H9 (cell line): ENCODE results near the gene NDUFV1. TPM values are rescaled to one million over a fixed set of nuclear protein-coding genes. Genes with fewer than 3 reads are reported as not detected.

Source experiments
- DNase-seq: peaks from one replicate; pipeline ENCODE4 v3.0.0-alpha.2; 2017
- H2AFZ ChIP-seq: one replicate; pipeline ENCODE4 v1.6.1; 2013; ENCODE audit warnings: mild to moderate bottlenecking, low read length, control low read depth, moderate library complexity
- H2AK5ac ChIP-seq: 2 replicates; pipeline ENCODE4 v1.6.1; 2013; ENCODE audit warnings: low read length, control low read depth, mixed read lengths; ENCODE audit not compliant: insufficient read length
- H2BK120ac ChIP-seq: one replicate; pipeline ENCODE4 v1.6.1; 2013; ENCODE audit warnings: low read depth, mild to moderate bottlenecking, low read length, control low read depth, inconsistent platforms; ENCODE audit not compliant: poor library complexity, severe bottlenecking
- H2BK12ac ChIP-seq: 2 replicates; pipeline ENCODE4 v1.6.1; 2013; ENCODE audit warnings: low read length, control low read depth, mixed read lengths, low read depth; ENCODE audit not compliant: insufficient read length
- H2BK15ac ChIP-seq: 2 replicates; pipeline ENCODE4 v1.6.1; 2013; ENCODE audit warnings: low read depth, low read length, control low read depth
- H2BK20ac ChIP-seq: one replicate; pipeline ENCODE4 v1.6.1; 2013; ENCODE audit warnings: low read depth, mild to moderate bottlenecking, low read length, control low read depth, inconsistent platforms; ENCODE audit not compliant: poor library complexity, severe bottlenecking
- H2BK5ac ChIP-seq: 2 replicates; pipeline ENCODE4 v1.6.1; 2013; ENCODE audit warnings: low read length, control low read depth, mixed read lengths; ENCODE audit not compliant: insufficient read length
- H3K14ac ChIP-seq: 2 replicates; pipeline ENCODE4 v1.6.1; 2013; ENCODE audit warnings: low read length, control low read depth; ENCODE audit not compliant: insufficient read depth
- H3K18ac ChIP-seq: 2 replicates; pipeline ENCODE4 v1.6.1; 2013; ENCODE audit warnings: low read depth, mild to moderate bottlenecking, mixed read lengths, low read length, control low read depth; ENCODE audit not compliant: insufficient read length
- H3K23ac ChIP-seq: 2 replicates; pipeline ENCODE4 v1.6.1; 2013; ENCODE audit warnings: low read length, control low read depth, mixed read lengths, low read depth; ENCODE audit not compliant: insufficient read length
- H3K23me2 ChIP-seq: 2 replicates; pipeline ENCODE4 v1.6.1; 2013; ENCODE audit warnings: low read depth, mild to moderate bottlenecking, mixed read lengths, low read length, control low read depth; ENCODE audit not compliant: insufficient read length, poor library complexity, severe bottlenecking
- H3K27ac ChIP-seq: 2 replicates; pipeline ENCODE4 v1.5.1; 2013; ENCODE audit warnings: low read length, control low read depth, mixed read lengths, low read depth; ENCODE audit not compliant: insufficient read length
- H3K27me3 ChIP-seq: 2 replicates; pipeline ENCODE4 v1.6.1; 2013; ENCODE audit warnings: low read length, control low read depth, inconsistent platforms; ENCODE audit not compliant: insufficient read depth
- H3K4ac ChIP-seq: 2 replicates; pipeline ENCODE4 v1.6.1; 2013; ENCODE audit warnings: low read depth, mild to moderate bottlenecking, control low read depth, inconsistent platforms, low read length, moderate library complexity
- H3K4me1 ChIP-seq: 2 replicates; pipeline ENCODE4 v1.6.1; 2013; ENCODE audit warnings: low read length, control low read depth, inconsistent platforms; ENCODE audit not compliant: insufficient read depth
- H3K4me2 ChIP-seq: 2 replicates; pipeline ENCODE4 v1.6.1; 2013; ENCODE audit warnings: low read length, control low read depth, mixed read lengths; ENCODE audit not compliant: insufficient read length, insufficient read depth
- H3K56ac ChIP-seq: 2 replicates; pipeline ENCODE4 v1.6.1; 2013; ENCODE audit warnings: low read depth, mild to moderate bottlenecking, mixed read lengths, low read length, control low read depth; ENCODE audit not compliant: insufficient read length
- H3K79me1 ChIP-seq: 2 replicates; pipeline ENCODE4 v1.6.1; 2013; ENCODE audit warnings: low read depth, mild to moderate bottlenecking, moderate library complexity, low read length, control low read depth, inconsistent platforms; ENCODE audit not compliant: insufficient read depth, poor library complexity, severe bottlenecking
- H3K79me2 ChIP-seq: 2 replicates; pipeline ENCODE4 v1.6.1; 2013; ENCODE audit warnings: low read length, control low read depth, inconsistent platforms; ENCODE audit not compliant: insufficient read depth
- H3K9ac ChIP-seq: 2 replicates; pipeline ENCODE4 v1.6.1; 2013; ENCODE audit warnings: low read length, control low read depth, mixed read lengths; ENCODE audit not compliant: insufficient read length; ENCODE audit errors: extremely low read depth
- H3K9me3 ChIP-seq: one replicate; pipeline ENCODE4 v1.6.1; 2013; ENCODE audit warnings: low read depth, low read length, inconsistent platforms; ENCODE audit not compliant: control insufficient read depth
- H3T11ph ChIP-seq: one replicate; pipeline ENCODE4 v1.6.1; 2013; ENCODE audit warnings: mild to moderate bottlenecking, low read length, control low read depth, inconsistent platforms
- H4K20me1 ChIP-seq: one replicate; pipeline ENCODE4 v1.6.1; 2013; ENCODE audit not compliant: control insufficient read depth, insufficient read length, insufficient read depth
- H4K5ac ChIP-seq: 2 replicates; pipeline ENCODE4 v1.6.1; 2013; ENCODE audit warnings: low read depth, mild to moderate bottlenecking, mixed read lengths, low read length, control low read depth; ENCODE audit not compliant: insufficient read length
- H4K8ac ChIP-seq: replicated peaks from 2 replicates; pipeline ENCODE4 v1.6.1; 2013; ENCODE audit warnings: low read length, control low read depth, mixed read lengths, low read depth; ENCODE audit not compliant: insufficient read length
- H4K91ac ChIP-seq: 2 replicates; pipeline ENCODE4 v1.6.1; 2013; ENCODE audit warnings: low read depth, mild to moderate bottlenecking, moderate library complexity, mixed read lengths, low read length, control low read depth; ENCODE audit not compliant: insufficient read length
- H3K27ac Mint-ChIP-seq, 3 experiments: 2 replicates in 2 of 3; 3 replicates in 1 of 3; pipeline ENCODE4 v1.8.0; 2020 to 2021; ENCODE audit warnings: mixed read lengths in 3 of 3, mild to moderate bottlenecking in 1 of 3, moderate library complexity in 1 of 3
- H3K27me3 Mint-ChIP-seq: 2 replicates; pipeline ENCODE4 v1.8.0; 2021; ENCODE audit warnings: low read depth, mild to moderate bottlenecking, moderate library complexity, mixed read lengths
- H3K36me3 Mint-ChIP-seq, 3 experiments: 2 replicates in 2 of 3; 3 replicates in 1 of 3; pipeline ENCODE4 v1.8.0; 2020 to 2021; ENCODE audit warnings: low read depth in 3 of 3, mixed read lengths in 3 of 3; ENCODE audit not compliant: insufficient read depth in 1 of 3
- H3K4me1 Mint-ChIP-seq, 2 experiments: 2 replicates each; pipeline ENCODE4 v1.8.0; 2020; ENCODE audit warnings: mixed read lengths in 2 of 2
- H3K4me3 Mint-ChIP-seq, 2 experiments: 2 replicates in 1 of 2; 3 replicates in 1 of 2; pipeline ENCODE4 v1.8.0; 2020 to 2021; ENCODE audit warnings: mild to moderate bottlenecking in 2 of 2, mixed read lengths in 2 of 2, moderate library complexity in 1 of 2
- H3K9me3 Mint-ChIP-seq, 2 experiments: 2 replicates in 1 of 2; 3 replicates in 1 of 2; pipeline ENCODE4 v1.8.0; 2020; ENCODE audit warnings: mild to moderate bottlenecking in 2 of 2, mixed read lengths in 2 of 2, moderate library complexity in 1 of 2
- WGBS: extraction: QIAGEN DNeasy Blood & Tissue Kit; methylation state at CpG from one replicate; pipeline ENCODE4 v1.1.7; 2013; ENCODE audit warnings: missing lambda C conversion rate, low lambda C conversion rate, mixed read lengths; ENCODE audit not compliant: insufficient read length; ENCODE audit errors: extremely low coverage; 5-methylcytosine and 5-hydroxymethylcytosine counted together
- total RNA-seq: library from RNA; stranded (reverse); gene quantifications from 2 replicates; pipeline ENCODE4 v1.2.1, GENCODE V29; 2021
- TF ChIP-seq, protein P1 (sequence below): fragments of 200-600 bp; sonication (generic); conservative IDR thresholded peaks from 3 replicates; pipeline ENCODE4 v1.8.0; 2021; ENCODE audit warnings: antibody characterized with exemption, mild to moderate bottlenecking

Gene NDUFV1
- total RNA-seq, 1 experiment from 2014 or later = 154 TPM

DNA sequence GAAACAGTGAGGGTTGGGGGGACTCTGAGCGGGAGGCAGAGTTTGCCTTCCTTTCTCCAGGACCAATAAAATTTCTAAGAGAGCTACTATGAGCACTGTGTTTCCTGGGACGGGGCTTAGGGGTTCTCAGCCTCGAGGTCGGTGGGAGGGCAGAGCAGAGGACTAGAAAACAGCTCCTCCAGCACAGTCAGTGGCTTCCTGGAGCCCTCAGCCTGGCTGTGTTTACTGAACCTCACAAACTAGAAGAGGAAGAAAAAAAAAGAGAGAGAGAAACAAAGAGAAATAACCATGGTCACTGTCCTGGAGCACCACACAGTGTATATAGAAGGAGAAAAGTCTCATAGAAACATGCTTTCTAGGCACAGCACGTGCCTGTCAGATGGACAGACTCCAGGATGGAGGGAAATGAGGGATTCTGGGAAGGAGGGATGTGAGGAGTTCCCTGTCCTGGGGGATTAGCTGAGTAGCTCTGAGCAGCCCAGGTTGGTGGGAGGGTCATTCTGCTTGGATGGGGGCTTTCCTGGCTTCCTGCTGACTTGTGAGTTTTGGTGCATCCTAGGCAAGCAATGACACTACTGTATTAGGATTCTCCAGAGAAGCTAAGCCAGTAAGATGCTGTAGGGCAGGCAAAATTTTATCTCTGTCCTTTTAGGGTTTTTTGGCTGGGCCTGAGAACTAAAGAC is 20.0 kb upstream of the NDUFV1 start:
- H3K27me3 ChIP-seq = no peaks in the 10 kb centered on the region
- WGBS = no CpG with 5 or more reads among the region's 5 CpGs
- H2BK12ac ChIP-seq = no peak overlapping the region
- H3T11ph ChIP-seq = no peak overlapping the region
- H3K4me1 Mint-ChIP-seq = peaks cover 30 to 40% of the 10 kb centered on the region in 2 experiments
- no peak overlapping the region for H4K8ac ChIP-seq
- H4K91ac ChIP-seq = no peak overlapping the region
- no peak overlapping the region for H3K18ac ChIP-seq
- no peak overlapping the region for H3K14ac ChIP-seq
- H3K36me3 Mint-ChIP-seq = peaks cover 29 to 46% (median 42%) of the 10 kb centered on the region in 3 experiments
- H3K9me3 ChIP-seq = no peaks in the 10 kb centered on the region
- H4K20me1 ChIP-seq = no peaks in the 10 kb centered on the region
- peak overlapping the region; percentile 19 to 84; a peak in 2 of 5 replicates for H3K4me3 Mint-ChIP-seq
- DNase-seq = no peak
- no peak overlapping the region for H2AFZ ChIP-seq
- TF ChIP-seq, protein P1, sequence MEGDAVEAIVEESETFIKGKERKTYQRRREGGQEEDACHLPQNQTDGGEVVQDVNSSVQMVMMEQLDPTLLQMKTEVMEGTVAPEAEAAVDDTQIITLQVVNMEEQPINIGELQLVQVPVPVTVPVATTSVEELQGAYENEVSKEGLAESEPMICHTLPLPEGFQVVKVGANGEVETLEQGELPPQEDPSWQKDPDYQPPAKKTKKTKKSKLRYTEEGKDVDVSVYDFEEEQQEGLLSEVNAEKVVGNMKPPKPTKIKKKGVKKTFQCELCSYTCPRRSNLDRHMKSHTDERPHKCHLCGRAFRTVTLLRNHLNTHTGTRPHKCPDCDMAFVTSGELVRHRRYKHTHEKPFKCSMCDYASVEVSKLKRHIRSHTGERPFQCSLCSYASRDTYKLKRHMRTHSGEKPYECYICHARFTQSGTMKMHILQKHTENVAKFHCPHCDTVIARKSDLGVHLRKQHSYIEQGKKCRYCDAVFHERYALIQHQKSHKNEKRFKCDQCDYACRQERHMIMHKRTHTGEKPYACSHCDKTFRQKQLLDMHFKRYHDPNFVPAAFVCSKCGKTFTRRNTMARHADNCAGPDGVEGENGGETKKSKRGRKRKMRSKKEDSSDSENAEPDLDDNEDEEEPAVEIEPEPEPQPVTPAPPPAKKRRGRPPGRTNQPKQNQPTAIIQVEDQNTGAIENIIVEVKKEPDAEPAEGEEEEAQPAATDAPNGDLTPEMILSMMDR = no peak
- H3K27ac ChIP-seq = no peak overlapping the region
- peaks cover 8% of the 10 kb centered on the region for H3K23me2 ChIP-seq
- no peak overlapping the region for H3K4me2 ChIP-seq
- no peak overlapping the region for H2BK5ac ChIP-seq
- no peak overlapping the region for H2BK120ac ChIP-seq
- no peak overlapping the region for H3K4ac ChIP-seq
- no peaks in the 10 kb centered on the region; the same call in 1 of the 2 replicates for H3K27me3 Mint-ChIP-seq
- H3K4me1 ChIP-seq = no peaks in the 10 kb centered on the region; the same call in 1 of the 2 replicates
- H3K79me2 ChIP-seq = peaks cover 5% of the 10 kb centered on the region; the same call in 1 of the 2 replicates
- peak overlapping the region in 2 of 3 experiments; percentile 13 to 69; a peak in 4 of 7 replicates for H3K27ac Mint-ChIP-seq
- no peak overlapping the region for H2BK20ac ChIP-seq
- no peak overlapping the region for H3K23ac ChIP-seq
- no peak overlapping the region for H3K56ac ChIP-seq
- H3K9ac ChIP-seq = no peak overlapping the region
- H2AK5ac ChIP-seq = no peak overlapping the region
- H3K9me3 Mint-ChIP-seq = peaks cover 0 to 5% of the 10 kb centered on the region in 2 experiments; a peak in 2 of 5 replicates
- H2BK15ac ChIP-seq = no peak overlapping the region
- H3K79me1 ChIP-seq = no peaks in the 10 kb centered on the region
- no peak overlapping the region for H4K5ac ChIP-seq
